Measurements from ENCODE around the gene GLRA1. TPM values are rescaled to one million over a fixed set of nuclear protein-coding genes. Genes with fewer than 3 reads are reported as not detected.
A peak's percentile ranks its signal among the peaks of the same experiment; 100 is the strongest.

GLRA1 gene
- total RNA-seq, 1 experiment from 2014 or later = not detected

DNA sequence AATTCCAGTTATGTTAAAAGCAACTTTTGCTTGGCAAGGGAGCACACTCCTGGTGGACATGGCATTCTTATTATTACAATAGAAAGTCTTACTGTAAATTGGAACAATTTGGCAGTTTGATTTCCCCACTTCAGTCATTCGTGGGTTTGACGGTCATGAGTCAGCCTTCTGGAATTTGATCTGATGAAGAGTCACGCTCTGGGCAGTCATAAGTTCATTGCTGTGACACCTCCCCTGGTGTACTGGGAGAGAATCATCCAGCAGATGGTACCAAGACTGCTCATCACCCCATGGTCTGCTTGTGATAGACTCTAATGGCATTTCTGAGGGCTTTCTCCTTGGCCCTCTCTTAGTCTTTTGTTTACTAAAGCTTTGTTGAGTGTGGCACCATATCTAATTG is 53.8 kb downstream of the GLRA1 start:
- no peaks in the 10 kb centered on the region for H3K27me3 ChIP-seq (ENCODE audit: insufficient read depth, low read length)
- TF ChIP-seq CEBPB (IDR thresholded peaks at IDR 0.05; ENCODE audit: low read depth) = no peak
- TF ChIP-seq RAD21 (IDR thresholded peaks at IDR 0.05; ENCODE audit: low read depth) = no peak
- TF ChIP-seq ZFX (IDR thresholded peaks at IDR 0.05) = no peak
- TF ChIP-seq TCF7L2 (IDR thresholded peaks at IDR 0.05; ENCODE audit: borderline replicate concordance, extremely low read depth, insufficient read depth, insufficient read length) = no peak
- no peak for TF ChIP-seq SP1 (IDR thresholded peaks at IDR 0.05; ENCODE audit: low read depth)
- no peak for TF ChIP-seq CTCF (IDR thresholded peaks at IDR 0.05 in 2 of 3, conservative IDR thresholded peaks at IDR 0.05 in 1 of 3; ENCODE audit: borderline replicate concordance in 1 of 3, insufficient read depth in 1 of 3, low read depth in 2 of 3, low read length in 2 of 3)
- H3K4me1 ChIP-seq (ENCODE audit: control insufficient read depth in 1 of 2, insufficient read depth in 2 of 2, low read length in 2 of 2) = peaks cover 0 to 8% of the 10 kb centered on the region in 2 experiments; a peak in 2 of 4 replicates
- H3K9ac ChIP-seq (ENCODE audit: low read length) = no peak overlapping the region
- ChIA-PET RAD21 (ENCODE audit: low non-redundant PET in 1 of 2, low total read pairs in 2 of 2, uncharacterized antibody in 2 of 2, unreplicated experiment in 2 of 2) (no interaction called here), CTCF (no interaction called here), POLR2A (no interaction called here)
- H2AFZ ChIP-seq (ENCODE audit: low read depth, low read length, poor library complexity, severe bottlenecking) = no peak overlapping the region
- peak; percentile 80 for ATAC-seq
- no peaks in the 10 kb centered on the region for H3K9me3 ChIP-seq (ENCODE audit: control insufficient read depth in 1 of 2, insufficient read depth in 1 of 2, low read depth in 1 of 2, low read length in 2 of 2)
- H3K27ac ChIP-seq (ENCODE audit: low read depth, low read length) = no peak overlapping the region
- no peaks in the 10 kb centered on the region for H3K9me2 ChIP-seq (ENCODE audit: insufficient read depth)
- H3K36me3 ChIP-seq (ENCODE audit: control insufficient read depth in 1 of 2, insufficient read depth in 2 of 2, low read length in 2 of 2) = no peaks in the 10 kb centered on the region
- no TSS peak for BruUV-seq (replicated peaks)
- H4K20me1 ChIP-seq (ENCODE audit: insufficient read depth) = no peaks in the 10 kb centered on the region
- intact Hi-C loops (cut with micrococcal nuclease) = no loop called here
- no peak for DNase-seq (ENCODE audit: low read depth, low spot score)
- no peak overlapping the region for H3K4me3 ChIP-seq (replicated peaks in 1 of 2; ENCODE audit: low read depth in 1 of 2, low read length in 2 of 2)
- H3K79me2 ChIP-seq (ENCODE audit: insufficient read depth, low read length) = no peaks in the 10 kb centered on the region
- no peak overlapping the region for H3K4me2 ChIP-seq (ENCODE audit: low read length)

DNA sequence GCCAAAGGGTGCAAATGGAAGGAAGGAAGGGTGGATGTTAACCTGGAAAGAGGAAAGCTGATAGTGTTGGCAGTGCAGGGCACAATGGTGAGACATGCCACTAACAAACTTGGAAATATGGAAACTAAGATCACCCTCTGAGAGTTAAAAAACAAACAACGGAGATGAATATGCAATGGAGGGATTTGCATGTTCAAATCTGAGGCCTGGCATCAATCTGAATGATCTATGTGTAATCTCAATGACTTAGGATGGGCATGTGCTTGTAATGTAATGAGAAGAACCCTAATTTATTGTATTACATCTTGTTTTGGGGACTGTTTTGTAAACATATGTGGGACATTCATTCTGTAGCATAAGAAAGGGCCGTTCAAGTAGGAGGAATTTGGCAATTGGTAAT is 54.4 kb downstream of the GLRA1 start:
- POLR2A ChIA-PET = no interaction called here
- peaks cover 0 to 8% of the 10 kb centered on the region in 2 experiments; a peak in 2 of 4 replicates for H3K4me1 ChIP-seq (ENCODE audit: control insufficient read depth in 1 of 2, insufficient read depth in 2 of 2, low read length in 2 of 2)
- no peaks in the 10 kb centered on the region for H3K9me3 ChIP-seq (ENCODE audit: control insufficient read depth in 1 of 2, insufficient read depth in 1 of 2, low read depth in 1 of 2, low read length in 2 of 2)
- DNase-seq (ENCODE audit: low read depth, low spot score) = no peak
- no peak overlapping the region for H2AFZ ChIP-seq (ENCODE audit: low read depth, low read length, poor library complexity, severe bottlenecking)
- H3K27ac ChIP-seq (ENCODE audit: low read depth, low read length) = no peak overlapping the region
- no peak for ATAC-seq
- H3K27me3 ChIP-seq (ENCODE audit: insufficient read depth, low read length) = no peaks in the 10 kb centered on the region
- H3K36me3 ChIP-seq (ENCODE audit: control insufficient read depth in 1 of 2, insufficient read depth in 2 of 2, low read length in 2 of 2) = no peaks in the 10 kb centered on the region
- H4K20me1 ChIP-seq (ENCODE audit: insufficient read depth) = no peaks in the 10 kb centered on the region
- H3K9ac ChIP-seq (ENCODE audit: low read length) = no peak overlapping the region
- CTCF ChIA-PET = no interaction called here
- BruUV-seq (replicated peaks) = no TSS peak
- intact Hi-C loops (cut with micrococcal nuclease) = no loop called here
- no peaks in the 10 kb centered on the region for H3K79me2 ChIP-seq (ENCODE audit: insufficient read depth, low read length)
- RAD21 ChIA-PET (ENCODE audit: low non-redundant PET in 1 of 2, low total read pairs in 2 of 2, uncharacterized antibody in 2 of 2, unreplicated experiment in 2 of 2) = no interaction called here
- no peak overlapping the region for H3K4me2 ChIP-seq (ENCODE audit: low read length)
- H3K4me3 ChIP-seq (replicated peaks in 1 of 2; ENCODE audit: low read depth in 1 of 2, low read length in 2 of 2) = no peak overlapping the region
- H3K9me2 ChIP-seq (ENCODE audit: insufficient read depth) = no peaks in the 10 kb centered on the region
- TF ChIP-seq POLR2A (IDR thresholded peaks at IDR 0.05; ENCODE audit: borderline replicate concordance, extremely low read depth, insufficient read depth, insufficient read length) (no peak), CTCF (IDR thresholded peaks at IDR 0.05 in 2 of 3, conservative IDR thresholded peaks at IDR 0.05 in 1 of 3; ENCODE audit: borderline replicate concordance in 1 of 3, insufficient read depth in 1 of 3, low read depth in 2 of 3, low read length in 2 of 3) (no peak), SRF (IDR thresholded peaks at IDR 0.05; ENCODE audit: low read depth) (no peak), EZH2phosphoT487 (IDR thresholded peaks at IDR 0.05; ENCODE audit: borderline replicate concordance) (no peak), EGR1 (IDR thresholded peaks at IDR 0.05; ENCODE audit: low read depth) (no peak)
